AG09319 (cell line): ENCODE results near the gene SPATA4.

ENCODE experiments used
- DNase-seq: peaks from one replicate; pipeline ENCODE4 v3.0.0-alpha.2; 2010; ENCODE audit warnings: low read depth; ENCODE audit errors: extremely low read depth
- CTCF ChIP-seq: IDR thresholded peaks from 2 replicates; pipeline ENCODE4 v1.5.1; 2011; ENCODE audit warnings: low read depth, mild to moderate bottlenecking, inconsistent platforms, low read length, moderate library complexity

The SPATA4 gene

GRCh38 chr4:176137631-176138030 is 57.8 kb downstream of the SPATA4 start:
- no peak for TF ChIP-seq CTCF
- no peak for DNase-seq

- TF ChIP-seq CTCF, result no peak
- no peak for DNase-seq
These were observed 60.7 kb downstream of the SPATA4 start for GRCh38 chr4:176134670-176135069.
